ENCODE results near the gene COL27A1.

COL27A1 gene

GRCh38 chr9:114336157-114336556, 180.8 kb downstream of the COL27A1 start:
- Histone ChIP-seq H3K4me3 (ENCODE audit: low read depth in 1 of 2, low read length in 1 of 2) (no peak overlapping the region), H3K4me1 (ENCODE audit: control insufficient read depth in 1 of 2, insufficient read depth in 1 of 2, low read depth in 1 of 2, low read length in 1 of 2) (peaks cover 21 to 23% of the 10 kb centered on the region in 2 experiments), H3K27ac (peak overlapping the region; percentile 39), H3K9me3 (no peaks in the 10 kb centered on the region), H3K27me3 (no peaks in the 10 kb centered on the region), H3K36me3 (peaks cover 69% of the 10 kb centered on the region)
- TF ChIP-seq CTCF (IDR thresholded peaks at IDR 0.05): no peak

- H3K4me3 ChIP-seq (ENCODE audit: low read depth in 1 of 2, low read length in 1 of 2): no peak overlapping the region
- H3K36me3 ChIP-seq: peaks cover 76% of the 10 kb centered on the region
- H3K27ac ChIP-seq: peak overlapping the region; percentile 39
- no peaks in the 10 kb centered on the region for H3K9me3 ChIP-seq
- TF ChIP-seq CTCF (IDR thresholded peaks at IDR 0.05): no peak
- H3K27me3 ChIP-seq: no peaks in the 10 kb centered on the region
- peaks cover 19 to 23% of the 10 kb centered on the region in 2 experiments for H3K4me1 ChIP-seq (ENCODE audit: control insufficient read depth in 1 of 2, insufficient read depth in 1 of 2, low read depth in 1 of 2, low read length in 1 of 2)
Observed at GRCh38 chr9:114336699-114337395, 181.5 kb downstream of the COL27A1 start.

DNA sequence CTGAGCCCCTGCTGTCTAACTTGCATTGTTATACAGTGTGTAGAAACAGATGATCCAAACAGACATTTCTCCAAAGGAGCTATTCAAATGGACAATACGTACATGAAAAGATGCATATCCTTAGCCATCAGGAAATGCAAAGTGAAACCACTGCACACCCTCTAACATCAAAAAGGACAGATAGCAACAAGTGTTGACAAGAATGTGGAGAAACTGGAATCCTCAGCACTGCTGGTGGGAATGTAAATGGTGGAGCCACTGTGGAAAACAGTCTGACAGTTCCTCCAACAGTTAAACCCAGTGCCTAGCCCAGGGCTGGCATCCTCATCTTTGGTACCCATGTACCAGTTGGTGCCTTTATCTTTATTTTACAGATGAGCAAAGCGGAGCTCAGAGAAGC, 182.8 kb downstream of the COL27A1 start:
- Histone ChIP-seq H3K27me3 (no peaks in the 10 kb centered on the region), H3K9me3 (no peaks in the 10 kb centered on the region), H3K4me1 (ENCODE audit: control insufficient read depth in 1 of 2, insufficient read depth in 1 of 2, low read depth in 1 of 2, low read length in 1 of 2) (peaks cover 19 to 23% of the 10 kb centered on the region in 2 experiments), H3K36me3 (peaks cover 89% of the 10 kb centered on the region), H3K27ac (peak overlapping the region; percentile 30), H3K4me3 (ENCODE audit: low read depth in 1 of 2, low read length in 1 of 2) (no peak overlapping the region)
- TF ChIP-seq CTCF (IDR thresholded peaks at IDR 0.05): no peak

GRCh38 chr9:114339130-114339908, 184.0 kb downstream of the COL27A1 start:
- no peaks in the 10 kb centered on the region for H3K27me3 ChIP-seq
- H3K4me3 ChIP-seq (ENCODE audit: low read depth in 1 of 2, low read length in 1 of 2): no peak overlapping the region
- H3K9me3 ChIP-seq: no peaks in the 10 kb centered on the region
- H3K36me3 ChIP-seq: peaks cover 99% of the 10 kb centered on the region
- peak; percentile 73 for TF ChIP-seq CTCF (IDR thresholded peaks at IDR 0.05)
- peak overlapping the region; percentile 76 for H3K27ac ChIP-seq
- peaks cover 19 to 23% of the 10 kb centered on the region in 2 experiments for H3K4me1 ChIP-seq (ENCODE audit: control insufficient read depth in 1 of 2, insufficient read depth in 1 of 2, low read depth in 1 of 2, low read length in 1 of 2)

DNA sequence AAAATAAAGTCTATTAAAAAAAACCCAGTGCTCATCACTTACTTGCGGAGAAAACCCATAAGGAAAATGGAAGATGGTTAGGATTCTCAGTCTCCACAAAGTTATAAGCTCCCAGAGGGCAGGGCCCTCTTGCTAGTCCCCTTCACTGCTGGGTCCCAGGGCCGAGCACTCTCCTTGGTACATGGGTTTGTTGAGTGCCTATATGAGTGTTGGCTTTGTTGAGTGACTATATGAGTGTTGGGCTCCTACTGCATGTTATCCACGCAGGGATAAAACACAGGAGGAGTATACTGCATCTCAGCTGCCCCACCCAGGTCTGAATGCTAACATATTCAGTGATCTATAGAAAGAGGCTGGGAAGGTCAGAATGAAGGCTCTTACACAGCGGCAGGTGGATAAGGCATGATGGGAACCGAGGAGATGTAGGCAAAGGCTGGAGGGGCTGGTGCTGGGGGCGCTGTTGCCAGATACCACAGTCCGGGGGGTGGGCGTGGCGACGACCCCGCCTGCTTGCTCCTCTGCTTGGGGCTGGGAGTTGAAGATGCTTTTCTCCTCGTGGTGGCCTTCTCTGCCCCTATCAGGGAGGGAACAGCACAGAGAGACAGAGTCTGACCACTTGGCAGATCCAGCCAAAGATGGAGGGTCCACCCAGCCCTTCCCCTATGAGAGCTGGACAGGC, 186.0 kb downstream of the COL27A1 start:
- Histone ChIP-seq H3K27ac (peak overlapping the region; percentile 76), H3K9me3 (peaks cover 11% of the 10 kb centered on the region), H3K4me1 (ENCODE audit: control insufficient read depth in 1 of 2, insufficient read depth in 1 of 2, low read depth in 1 of 2, low read length in 1 of 2) (peaks cover 19 to 23% of the 10 kb centered on the region in 2 experiments), H3K4me3 (ENCODE audit: low read depth in 1 of 2, low read length in 1 of 2) (no peak overlapping the region), H3K36me3 (peaks cover 100% of the 10 kb centered on the region), H3K27me3 (no peaks in the 10 kb centered on the region)
- TF ChIP-seq CTCF (IDR thresholded peaks at IDR 0.05): no peak

Data from neutrophil (primary cell).